Fibroblast of villous mesenchyme (primary cell): ENCODE measurements around the gene TOM1. TPM values are rescaled to one million over a fixed set of nuclear protein-coding genes. Genes with fewer than 3 reads are reported as not detected.

ENCODE experiments used
- DNase-seq: peaks from one replicate; pipeline ENCODE4 v3.0.0-alpha.2; 2010; ENCODE audit warnings: low read depth
- H3K4me3 ChIP-seq: 2 replicates; pipeline ENCODE4 v1.5.1; 2011; ENCODE audit warnings: low read depth, mild to moderate bottlenecking, low read length
- CTCF ChIP-seq: IDR thresholded peaks from 2 replicates; pipeline ENCODE4 v1.5.1; 2012; ENCODE audit warnings: low read depth, mild to moderate bottlenecking, low read length; ENCODE audit not compliant: insufficient read depth
- total RNA-seq: library from RNA; depleted of rRNA; stranded (reverse); fragments of >200 nt; gene quantifications from 2 replicates; pipeline ENCODE4 v1.2.3, GENCODE V29; 2012

TOM1 gene
- total RNA-seq: 53.1 and 73.8 TPM in 2 replicates

GRCh38 chr22:35299673-35300499, at the start of gene TOM1:
TSS of gene TOM1 (plus strand) at chr22:35299894. CDS start at chr22:35299929, 35 bp downstream.
- TF ChIP-seq CTCF: no peak
- H3K4me3 ChIP-seq: peak within 1 kb of the TSS; percentile 87
- peak; percentile 100 for DNase-seq

- H3K4me3 ChIP-seq: no peak overlapping the region
- no peak for DNase-seq
- no peak for TF ChIP-seq CTCF
Observed at GRCh38 chr22:35250156-35250555, 49.5 kb upstream of the TOM1 start.

- DNase-seq: no peak
- no peak overlapping the region for H3K4me3 ChIP-seq
- no peak for TF ChIP-seq CTCF
Observed at GRCh38 chr22:35253946-35254345, 45.7 kb upstream of the TOM1 start.

- TF ChIP-seq CTCF: no peak
- peak overlapping the region; percentile 87 for H3K4me3 ChIP-seq
- no peak for DNase-seq
Observed at GRCh38 chr22:35257002-35257320, 42.7 kb upstream of the TOM1 start.

GRCh38 chr22:35257321-35258190, 42.1 kb upstream of the TOM1 start, which contains the start of gene HMGXB4:
TSS of gene HMGXB4 (plus strand) at chr22:35257493. CDS start at chr22:35262391, 4,898 bp downstream.
- peak; percentile 89 for DNase-seq
- H3K4me3 ChIP-seq: peak within 1 kb of the TSS; percentile 87
- peak; percentile 5 for TF ChIP-seq CTCF

GRCh38 chr22:35258191-35258988, 41.3 kb upstream of the TOM1 start:
- peak; percentile 33 for DNase-seq
- peak overlapping the region; percentile 87 for H3K4me3 ChIP-seq
- TF ChIP-seq CTCF: no peak
